Liver (tissue), 9 donors: ENCODE data around the gene PPP2R5A. TPM values are rescaled to one million over a fixed set of nuclear protein-coding genes. Genes with fewer than 3 reads are reported as not detected.
A peak's percentile ranks its signal among the peaks of the same experiment; 100 is the strongest.

Experiments used
- DNase-seq: peaks from one replicate; pipeline ENCODE4 v3.0.0-alpha.2; 2017; ENCODE audit warnings: low spot score
- H3K27ac ChIP-seq, 2 donors: one replicate each; pipeline ENCODE4 v1.7.0; 2013; ENCODE audit warnings: inconsistent platforms in 2 of 2, low read length in 2 of 2, control low read depth in 1 of 2, low read depth in 1 of 2, mild to moderate bottlenecking in 1 of 2
- H3K27me3 ChIP-seq, 4 donors: one replicate each; pipeline versions ENCODE4 v1.6.1 to v1.7.0; 2013; ENCODE audit warnings: low read length in 3 of 4, inconsistent platforms in 1 of 4, mild to moderate bottlenecking in 1 of 4, moderate library complexity in 1 of 4; ENCODE audit not compliant: control insufficient read depth in 4 of 4, insufficient read depth in 4 of 4
- H3K36me3 ChIP-seq, 4 donors: one replicate each; pipeline versions ENCODE4 v1.6.1 to v1.7.0; 2013; ENCODE audit warnings: low read length in 3 of 4, mild to moderate bottlenecking in 3 of 4, low read depth in 1 of 4, moderate library complexity in 1 of 4; ENCODE audit not compliant: control insufficient read depth in 4 of 4, insufficient read depth in 3 of 4
- H3K4me1 ChIP-seq, 4 donors: one replicate each; pipeline versions ENCODE4 v1.6.1 to v1.7.0; 2013; ENCODE audit warnings: low read length in 3 of 4, mild to moderate bottlenecking in 3 of 4, moderate library complexity in 1 of 4; ENCODE audit not compliant: control insufficient read depth in 4 of 4, insufficient read depth in 4 of 4
- H3K4me3 ChIP-seq, 3 donors: one replicate each; pipeline versions ENCODE4 v1.6.1 to v1.7.0; 2013; ENCODE audit warnings: low read length in 3 of 3, control low read depth in 1 of 3, low read depth in 1 of 3, mild to moderate bottlenecking in 1 of 3
- H3K9ac ChIP-seq, 2 donors: one replicate each; pipeline ENCODE4 v1.7.0; 2013; ENCODE audit warnings: low read length in 2 of 2, mild to moderate bottlenecking in 2 of 2, moderate library complexity in 2 of 2, control low read depth in 1 of 2, low read depth in 1 of 2
- H3K9me3 ChIP-seq, 4 donors: one replicate each; pipeline versions ENCODE4 v1.6.1 to v1.7.0; 2013; ENCODE audit warnings: low read length in 3 of 4; ENCODE audit not compliant: control insufficient read depth in 4 of 4
- ATF3 ChIP-seq: IDR thresholded peaks from 2 replicates; pipeline ENCODE4 v1.6.1; 2016; ENCODE audit warnings: antibody characterized with exemption
- EGR1 ChIP-seq, 2 donors: IDR thresholded peaks; 2 replicates each; pipeline ENCODE4 v1.6.1; 2016 to 2018; ENCODE audit warnings: antibody characterized with exemption in 2 of 2, low read depth in 2 of 2
- FOXA1 ChIP-seq: IDR thresholded peaks from 2 replicates; pipeline ENCODE4 v1.6.1; 2016; ENCODE audit warnings: antibody characterized with exemption
- FOXA2 ChIP-seq: IDR thresholded peaks from 2 replicates; pipeline ENCODE4 v1.6.1; 2016; ENCODE audit warnings: antibody characterized with exemption
- GABPA ChIP-seq, 2 donors: IDR thresholded peaks in 1 of 2; conservative IDR thresholded peaks in 1 of 2; 2 replicates each; pipeline ENCODE4 v1.6.1; 2016; ENCODE audit warnings: antibody characterized with exemption in 2 of 2, mild to moderate bottlenecking in 1 of 2, moderate library complexity in 1 of 2
- HNF4A ChIP-seq, 2 donors: conservative IDR thresholded peaks; 2 replicates each; pipeline ENCODE4 v1.6.1; 2016; ENCODE audit warnings: antibody characterized with exemption in 2 of 2, mild to moderate bottlenecking in 2 of 2
- HNF4G ChIP-seq: IDR thresholded peaks from 2 replicates; pipeline ENCODE4 v1.6.1; 2016; ENCODE audit warnings: antibody characterized with exemption
- JUND ChIP-seq, 2 donors: IDR thresholded peaks; 2 replicates each; pipeline ENCODE4 v1.6.1; 2016; ENCODE audit warnings: antibody characterized with exemption in 2 of 2
- NR2F2 ChIP-seq: IDR thresholded peaks from 2 replicates; pipeline ENCODE4 v1.6.1; 2016; ENCODE audit warnings: antibody characterized with exemption
- RAD21 ChIP-seq, 2 donors: IDR thresholded peaks; 2 replicates each; pipeline ENCODE4 v1.6.1; 2016; ENCODE audit warnings: antibody characterized with exemption in 2 of 2, mild to moderate bottlenecking in 2 of 2
- RXRA ChIP-seq, 2 donors: IDR thresholded peaks; 2 replicates each; pipeline ENCODE4 v1.6.1; 2017 to 2018; ENCODE audit warnings: antibody characterized with exemption in 2 of 2, mild to moderate bottlenecking in 1 of 2
- SP1 ChIP-seq: IDR thresholded peaks from 2 replicates; pipeline ENCODE4 v1.6.1; 2018; ENCODE audit warnings: antibody characterized with exemption, mild to moderate bottlenecking
- TAF1 ChIP-seq: conservative IDR thresholded peaks from 2 replicates; pipeline ENCODE4 v1.6.1; 2016; ENCODE audit warnings: antibody characterized with exemption, mild to moderate bottlenecking
- YY1 ChIP-seq: IDR thresholded peaks from 2 replicates; pipeline ENCODE4 v1.6.1; 2016; ENCODE audit warnings: antibody characterized with exemption, mild to moderate bottlenecking
- WGBS: extraction: QIAGEN DNeasy Blood & Tissue Kit; methylation state at CpG from one replicate; pipeline ENCODE4 v1.1.7; 2013; 5-methylcytosine and 5-hydroxymethylcytosine counted together
- polyA plus RNA-seq, 2 donors: library from polyadenylated mRNA; stranded (reverse) in 1 of 2; unstranded in 1 of 2; fragments of 200-250 nt in 1 of 2; fragments of >200 nt in 1 of 2; fragmentation: Nextera tagmentation in 1 of 2; extraction: Ambion mirVana in 1 of 2; gene quantifications; one replicate each; pipeline versions ENCODE4 v1.2.1 to v1.2.3, GENCODE V29; 2013 to 2015
- total RNA-seq, 2 donors: library from RNA; depleted of rRNA; stranded (reverse); fragments of >200 nt; gene quantifications; one replicate each; pipeline ENCODE4 v1.2.3, GENCODE V29; 2014
- TF ChIP-seq, protein P1 (sequence below): IDR thresholded peaks from 2 replicates; pipeline ENCODE4 v1.6.1; 2016; ENCODE audit warnings: antibody characterized with exemption
- TF ChIP-seq, protein P2 (sequence below): fragments of 150-350 bp; IDR thresholded peaks from 2 replicates; pipeline ENCODE4 v1.5.1; 2017; ENCODE audit warnings: improper control_type of control experiment, low read depth, low read length; ENCODE audit not compliant: missing input control
- TF ChIP-seq, protein P3 (sequence below): IDR thresholded peaks from 2 replicates; pipeline ENCODE4 v1.6.1; 2016; ENCODE audit warnings: antibody characterized with exemption
- TF ChIP-seq, protein P4 (sequence below): IDR thresholded peaks from 2 replicates; pipeline ENCODE4 v1.6.1; 2016; ENCODE audit warnings: antibody characterized with exemption, mild to moderate bottlenecking
- donor health status: healthy.
- donor health status: healthy.
- donor health status: healthy.
- donor health status: healthy.
- donor health status: healthy.

The PPP2R5A gene
- total and polyA plus RNA-seq, 4 donors, result 22.9 to 40.7 (median 28.5) TPM

- no peak for DNase-seq
- Histone ChIP-seq H3K36me3 (no peaks in the 10 kb centered on the region), H3K4me1 (peaks cover 17 to 33% (median 22%) of the 10 kb centered on the region in 4 donors), H3K27me3 (no peaks in the 10 kb centered on the region), H3K27ac (peak overlapping the region; percentile 62 to 86), H3K4me3 (no peak overlapping the region), H3K9me3 (no peaks in the 10 kb centered on the region), H3K9ac (no peak overlapping the region)
- TF ChIP-seq JUND (IDR thresholded peaks at IDR 0.05) (peak in 1 of 2 donors; percentile 58), FOXA1 (no peak), TAF1 (no peak)
- TF ChIP-seq, protein P1, sequence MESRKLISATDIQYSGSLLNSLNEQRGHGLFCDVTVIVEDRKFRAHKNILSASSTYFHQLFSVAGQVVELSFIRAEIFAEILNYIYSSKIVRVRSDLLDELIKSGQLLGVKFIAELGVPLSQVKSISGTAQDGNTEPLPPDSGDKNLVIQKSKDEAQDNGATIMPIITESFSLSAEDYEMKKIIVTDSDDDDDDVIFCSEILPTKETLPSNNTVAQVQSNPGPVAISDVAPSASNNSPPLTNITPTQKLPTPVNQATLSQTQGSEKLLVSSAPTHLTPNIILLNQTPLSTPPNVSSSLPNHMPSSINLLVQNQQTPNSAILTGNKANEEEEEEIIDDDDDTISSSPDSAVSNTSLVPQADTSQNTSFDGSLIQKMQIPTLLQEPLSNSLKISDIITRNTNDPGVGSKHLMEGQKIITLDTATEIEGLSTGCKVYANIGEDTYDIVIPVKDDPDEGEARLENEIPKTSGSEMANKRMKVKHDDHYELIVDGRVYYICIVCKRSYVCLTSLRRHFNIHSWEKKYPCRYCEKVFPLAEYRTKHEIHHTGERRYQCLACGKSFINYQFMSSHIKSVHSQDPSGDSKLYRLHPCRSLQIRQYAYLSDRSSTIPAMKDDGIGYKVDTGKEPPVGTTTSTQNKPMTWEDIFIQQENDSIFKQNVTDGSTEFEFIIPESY, result no peak
- WGBS, result 91% methylated on average over 3 of the region's 3 CpGs
These were observed 24.5 kb upstream of the PPP2R5A start for GRCh38 chr1:212260557-212261355.

GRCh38 chr1:212261361-212261929 is 23.8 kb upstream of the PPP2R5A start:
- no peak for DNase-seq
- 38% methylated on average over 2 of the region's 2 CpGs for WGBS
- Histone ChIP-seq H3K9me3 (no peaks in the 10 kb centered on the region), H3K27me3 (no peaks in the 10 kb centered on the region), H3K27ac (peak overlapping the region; percentile 62 to 86), H3K4me3 (no peak overlapping the region), H3K9ac (no peak overlapping the region), H3K36me3 (no peaks in the 10 kb centered on the region), H3K4me1 (peaks cover 13 to 28% (median 18%) of the 10 kb centered on the region in 4 donors)
- peak; percentile 71 to 82 for TF ChIP-seq RAD21 (IDR thresholded peaks at IDR 0.05)
- TF ChIP-seq HNF4G, result no peak
- peak; percentile 15 for TF ChIP-seq ATF3
- peak; percentile 83 to 89 for TF ChIP-seq RXRA (IDR thresholded peaks at IDR 0.05)
- peak; percentile 25 for TF ChIP-seq YY1
- TF ChIP-seq, protein P2, sequence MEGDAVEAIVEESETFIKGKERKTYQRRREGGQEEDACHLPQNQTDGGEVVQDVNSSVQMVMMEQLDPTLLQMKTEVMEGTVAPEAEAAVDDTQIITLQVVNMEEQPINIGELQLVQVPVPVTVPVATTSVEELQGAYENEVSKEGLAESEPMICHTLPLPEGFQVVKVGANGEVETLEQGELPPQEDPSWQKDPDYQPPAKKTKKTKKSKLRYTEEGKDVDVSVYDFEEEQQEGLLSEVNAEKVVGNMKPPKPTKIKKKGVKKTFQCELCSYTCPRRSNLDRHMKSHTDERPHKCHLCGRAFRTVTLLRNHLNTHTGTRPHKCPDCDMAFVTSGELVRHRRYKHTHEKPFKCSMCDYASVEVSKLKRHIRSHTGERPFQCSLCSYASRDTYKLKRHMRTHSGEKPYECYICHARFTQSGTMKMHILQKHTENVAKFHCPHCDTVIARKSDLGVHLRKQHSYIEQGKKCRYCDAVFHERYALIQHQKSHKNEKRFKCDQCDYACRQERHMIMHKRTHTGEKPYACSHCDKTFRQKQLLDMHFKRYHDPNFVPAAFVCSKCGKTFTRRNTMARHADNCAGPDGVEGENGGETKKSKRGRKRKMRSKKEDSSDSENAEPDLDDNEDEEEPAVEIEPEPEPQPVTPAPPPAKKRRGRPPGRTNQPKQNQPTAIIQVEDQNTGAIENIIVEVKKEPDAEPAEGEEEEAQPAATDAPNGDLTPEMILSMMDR, result peak; percentile 32
- peak in 1 of 2 donors; percentile 20 for TF ChIP-seq GABPA (IDR thresholded peaks at IDR 0.05 in 1 of 2, conservative IDR thresholded peaks at IDR 0.05 in 1 of 2)
- TF ChIP-seq EGR1 (IDR thresholded peaks at IDR 0.05; ENCODE audit: low read depth in 2 of 2), result peak; percentile 14 to 50
- peak in 1 of 2 donors; percentile 58 for TF ChIP-seq JUND (IDR thresholded peaks at IDR 0.05)
- TF ChIP-seq HNF4A (conservative IDR thresholded peaks at IDR 0.05), result peak; percentile 71 to 79
- TF ChIP-seq, protein P3, sequence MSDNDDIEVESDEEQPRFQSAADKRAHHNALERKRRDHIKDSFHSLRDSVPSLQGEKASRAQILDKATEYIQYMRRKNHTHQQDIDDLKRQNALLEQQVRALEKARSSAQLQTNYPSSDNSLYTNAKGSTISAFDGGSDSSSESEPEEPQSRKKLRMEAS, result peak; percentile 78
- TF ChIP-seq TAF1, result no peak
- TF ChIP-seq, protein P1, result peak; percentile 78
- peak; percentile 23 for TF ChIP-seq FOXA2
- TF ChIP-seq NR2F2, result peak; percentile 42
- TF ChIP-seq, protein P4, sequence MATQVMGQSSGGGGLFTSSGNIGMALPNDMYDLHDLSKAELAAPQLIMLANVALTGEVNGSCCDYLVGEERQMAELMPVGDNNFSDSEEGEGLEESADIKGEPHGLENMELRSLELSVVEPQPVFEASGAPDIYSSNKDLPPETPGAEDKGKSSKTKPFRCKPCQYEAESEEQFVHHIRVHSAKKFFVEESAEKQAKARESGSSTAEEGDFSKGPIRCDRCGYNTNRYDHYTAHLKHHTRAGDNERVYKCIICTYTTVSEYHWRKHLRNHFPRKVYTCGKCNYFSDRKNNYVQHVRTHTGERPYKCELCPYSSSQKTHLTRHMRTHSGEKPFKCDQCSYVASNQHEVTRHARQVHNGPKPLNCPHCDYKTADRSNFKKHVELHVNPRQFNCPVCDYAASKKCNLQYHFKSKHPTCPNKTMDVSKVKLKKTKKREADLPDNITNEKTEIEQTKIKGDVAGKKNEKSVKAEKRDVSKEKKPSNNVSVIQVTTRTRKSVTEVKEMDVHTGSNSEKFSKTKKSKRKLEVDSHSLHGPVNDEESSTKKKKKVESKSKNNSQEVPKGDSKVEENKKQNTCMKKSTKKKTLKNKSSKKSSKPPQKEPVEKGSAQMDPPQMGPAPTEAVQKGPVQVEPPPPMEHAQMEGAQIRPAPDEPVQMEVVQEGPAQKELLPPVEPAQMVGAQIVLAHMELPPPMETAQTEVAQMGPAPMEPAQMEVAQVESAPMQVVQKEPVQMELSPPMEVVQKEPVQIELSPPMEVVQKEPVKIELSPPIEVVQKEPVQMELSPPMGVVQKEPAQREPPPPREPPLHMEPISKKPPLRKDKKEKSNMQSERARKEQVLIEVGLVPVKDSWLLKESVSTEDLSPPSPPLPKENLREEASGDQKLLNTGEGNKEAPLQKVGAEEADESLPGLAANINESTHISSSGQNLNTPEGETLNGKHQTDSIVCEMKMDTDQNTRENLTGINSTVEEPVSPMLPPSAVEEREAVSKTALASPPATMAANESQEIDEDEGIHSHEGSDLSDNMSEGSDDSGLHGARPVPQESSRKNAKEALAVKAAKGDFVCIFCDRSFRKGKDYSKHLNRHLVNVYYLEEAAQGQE, result peak; percentile 75
- TF ChIP-seq FOXA1, result peak; percentile 28
- TF ChIP-seq SP1, result peak; percentile 77
